HG03457 (cell line): ENCODE results near the gene PHACTR1.
"Not testable (repeated sequence)": the region's sequence is repeated elsewhere in the genome, so short reads cannot be mapped to it uniquely, and the experiment has no call there.

Experiments used
- ATAC-seq: cut with Tn5 transposase; IDR thresholded peaks from one replicate; pipeline ENCODE4 v1.9.1; 2021; ENCODE audit warnings: moderate number of reproducible peaks; ENCODE audit not compliant: unreplicated experiment

The PHACTR1 gene

DNA sequence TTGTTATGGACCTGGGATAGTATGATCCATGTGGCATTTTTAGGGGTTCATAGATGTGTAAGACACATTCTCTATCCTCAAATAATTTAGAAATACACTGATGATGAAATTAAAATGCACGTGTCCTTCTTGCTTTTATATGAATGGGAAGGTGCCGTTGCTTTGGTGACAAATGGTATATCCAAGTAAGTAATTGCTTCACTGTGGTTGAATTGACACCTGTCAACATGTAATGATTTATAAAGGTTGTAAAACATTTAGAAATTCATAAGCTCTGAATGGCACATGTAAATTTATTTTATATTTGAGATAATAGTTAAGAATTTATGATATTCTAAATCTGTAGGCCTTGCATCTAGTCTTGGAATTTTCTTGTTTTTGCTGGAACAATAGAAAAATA, 227.0 kb downstream of the PHACTR1 start:
- ATAC-seq: no peak

DNA sequence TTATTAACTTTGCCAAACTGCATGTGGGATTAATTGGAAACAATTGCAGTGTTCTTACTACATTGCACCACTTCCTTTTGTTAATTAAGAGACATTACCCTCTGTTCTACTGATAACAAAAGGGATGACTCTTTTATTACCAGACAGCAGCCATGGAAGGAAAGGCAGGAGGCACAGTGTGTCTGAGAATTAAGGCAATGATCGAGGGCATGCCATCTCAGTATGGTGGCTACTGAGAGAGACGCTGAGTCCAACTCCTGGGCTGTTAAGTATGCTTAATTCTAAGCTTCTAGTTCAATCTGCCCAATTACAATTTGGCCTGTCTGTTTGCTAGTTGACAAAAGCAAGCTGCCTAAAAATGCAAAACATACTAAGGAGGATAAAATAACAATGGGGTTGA, 227.4 kb downstream of the PHACTR1 start:
- ATAC-seq: no peak

DNA sequence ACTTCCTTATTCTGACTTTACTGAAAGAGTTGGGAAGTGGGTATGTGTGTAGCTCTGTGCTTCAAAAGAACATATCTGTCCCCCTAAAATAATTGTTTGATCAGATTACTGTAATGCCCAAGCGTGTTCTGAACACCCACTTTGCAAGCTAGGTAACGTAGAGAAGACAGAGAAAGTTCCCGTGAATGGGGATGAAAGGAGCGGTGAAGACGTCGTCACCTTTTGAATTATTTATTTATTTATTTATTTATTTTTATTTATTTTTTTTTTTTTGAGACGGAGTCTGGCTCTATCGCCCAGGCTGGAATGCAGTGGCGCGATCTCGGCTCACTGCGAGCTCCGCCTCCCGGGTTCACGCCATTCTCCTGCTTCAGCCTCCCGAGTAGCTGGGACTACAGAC, 228.0 kb downstream of the PHACTR1 start:
- not testable (repeated sequence) for ATAC-seq

DNA sequence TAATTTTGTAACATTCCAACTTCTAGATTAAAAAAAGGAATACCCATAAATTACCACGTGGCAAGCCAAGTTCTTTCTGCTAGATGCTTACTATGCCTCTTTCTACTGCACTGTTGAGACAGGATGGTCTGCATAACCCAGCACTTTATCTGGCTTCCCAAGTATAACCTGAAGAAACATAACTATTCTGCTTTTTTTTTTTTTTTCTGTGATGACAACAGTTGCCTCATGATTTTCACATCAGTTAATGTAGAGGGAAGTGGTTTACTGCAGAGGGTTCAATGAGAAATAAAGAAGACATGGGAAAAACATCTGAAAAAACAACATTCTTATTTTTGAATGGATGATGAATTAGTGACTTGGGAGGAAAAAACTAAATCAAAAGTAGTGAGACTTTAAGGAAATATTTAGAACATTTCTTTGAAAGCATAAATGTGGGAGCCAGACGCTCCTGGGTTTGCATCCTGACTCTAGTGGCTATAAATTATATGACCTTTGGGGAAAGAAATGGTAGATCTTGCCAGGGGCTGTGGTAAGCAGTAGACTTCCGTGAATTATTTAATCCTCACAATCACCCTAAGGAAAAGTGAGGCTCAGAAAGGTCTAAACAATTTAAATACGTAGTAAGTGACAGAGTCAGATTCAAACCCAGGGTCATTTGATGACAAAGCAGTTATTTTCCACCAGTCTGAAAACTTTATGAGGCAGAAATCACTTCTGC, 230.7 kb downstream of the PHACTR1 start:
- ATAC-seq: no peak

GRCh38 chr6:12947967-12948366, 231.4 kb downstream of the PHACTR1 start:
- no peak for ATAC-seq

- no peak for ATAC-seq
Observed at GRCh38 chr6:12950976-12951375, 234.4 kb downstream of the PHACTR1 start.

GRCh38 chr6:12951415-12951814, 234.8 kb downstream of the PHACTR1 start:
- ATAC-seq: no peak

DNA sequence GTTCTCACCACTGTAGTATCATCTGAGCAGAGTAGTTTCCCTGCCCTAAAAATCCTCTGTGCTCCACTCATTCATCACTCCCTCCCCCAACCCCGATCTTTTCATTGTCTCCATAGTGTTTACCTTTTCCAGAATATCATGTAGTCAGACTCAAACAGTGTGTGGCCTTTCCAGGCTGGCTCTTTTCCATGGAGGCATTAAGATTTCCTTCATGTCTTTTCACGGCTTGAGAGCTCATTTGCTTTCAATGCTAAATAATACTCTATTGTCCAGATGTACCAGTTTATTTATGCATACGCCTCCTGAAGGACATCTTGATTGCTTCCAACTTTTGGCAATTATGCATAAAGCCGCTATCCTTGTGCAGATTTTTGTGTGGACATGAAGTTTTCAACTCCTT, 235.8 kb downstream of the PHACTR1 start:
- ATAC-seq: no peak

GRCh38 chr6:12955956-12956355, 239.4 kb downstream of the PHACTR1 start:
- no peak for ATAC-seq

GRCh38 chr6:12956991-12957320, 240.4 kb downstream of the PHACTR1 start:
- no peak for ATAC-seq

- no peak for ATAC-seq
Observed at GRCh38 chr6:12957321-12958051, 240.9 kb downstream of the PHACTR1 start.

- no peak for ATAC-seq
Observed at GRCh38 chr6:12958052-12958706, 241.6 kb downstream of the PHACTR1 start.

GRCh38 chr6:12961761-12962160, 245.2 kb downstream of the PHACTR1 start:
- no peak for ATAC-seq

DNA sequence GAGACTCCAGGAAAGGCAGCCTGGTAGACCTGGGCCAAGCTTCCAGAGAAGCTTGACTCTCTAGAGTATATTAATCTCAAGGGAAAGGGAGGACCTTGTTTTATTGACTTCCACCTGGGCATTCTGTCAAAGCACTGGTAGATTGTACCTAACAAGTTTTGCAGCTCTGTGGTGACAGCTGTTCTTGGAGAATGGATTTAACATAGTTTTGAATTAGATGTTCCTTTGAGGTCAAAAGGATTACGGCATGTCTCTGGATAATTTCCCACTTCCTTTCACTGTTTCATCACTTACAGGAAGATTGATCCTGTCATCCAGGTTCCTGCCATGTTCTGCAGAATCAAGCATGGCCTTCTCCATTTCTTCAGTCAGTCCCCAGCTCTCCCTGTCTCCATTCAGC, 246.0 kb downstream of the PHACTR1 start:
- no peak for ATAC-seq

DNA sequence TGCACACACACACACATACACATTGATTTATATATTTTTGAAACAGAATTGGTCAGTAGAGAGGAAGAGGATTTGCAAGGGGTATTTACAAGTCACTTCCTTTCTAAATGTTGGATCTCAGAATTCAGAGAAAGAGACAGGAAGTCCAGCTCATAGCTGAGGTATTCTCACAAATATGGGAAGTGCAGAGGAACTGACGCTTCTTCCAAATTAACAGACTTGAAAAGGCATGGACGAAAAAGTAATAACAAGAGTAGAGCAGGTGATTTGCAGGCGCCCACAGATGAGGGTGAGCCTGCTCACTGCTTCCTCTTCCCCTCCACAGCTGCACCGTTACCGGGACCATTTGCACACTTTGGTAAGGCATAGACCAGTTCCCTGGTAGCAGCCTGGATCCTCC, 246.4 kb downstream of the PHACTR1 start:
- ATAC-seq: no peak

DNA sequence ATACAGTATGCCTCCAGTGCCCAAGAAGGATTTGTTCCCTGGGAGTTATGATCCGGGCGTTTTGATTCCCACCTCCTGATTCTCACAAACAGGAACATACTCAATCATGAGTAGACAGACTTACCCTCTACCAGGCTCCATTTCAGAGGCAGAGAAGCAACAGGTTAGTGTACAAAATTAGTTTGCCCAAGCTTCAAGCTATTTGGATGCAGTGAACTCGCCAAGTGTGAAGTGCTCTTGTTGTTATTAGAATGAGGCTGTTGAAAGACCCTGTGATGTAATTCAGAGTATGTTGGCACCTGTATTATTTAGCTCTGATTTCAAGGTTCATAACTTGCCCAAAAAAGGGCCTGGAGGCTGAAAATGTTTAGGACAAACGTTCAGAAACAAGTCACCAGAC, 247.0 kb downstream of the PHACTR1 start:
- no peak for ATAC-seq

GRCh38 chr6:12967686-12968085, 251.1 kb downstream of the PHACTR1 start:
- no peak for ATAC-seq

DNA sequence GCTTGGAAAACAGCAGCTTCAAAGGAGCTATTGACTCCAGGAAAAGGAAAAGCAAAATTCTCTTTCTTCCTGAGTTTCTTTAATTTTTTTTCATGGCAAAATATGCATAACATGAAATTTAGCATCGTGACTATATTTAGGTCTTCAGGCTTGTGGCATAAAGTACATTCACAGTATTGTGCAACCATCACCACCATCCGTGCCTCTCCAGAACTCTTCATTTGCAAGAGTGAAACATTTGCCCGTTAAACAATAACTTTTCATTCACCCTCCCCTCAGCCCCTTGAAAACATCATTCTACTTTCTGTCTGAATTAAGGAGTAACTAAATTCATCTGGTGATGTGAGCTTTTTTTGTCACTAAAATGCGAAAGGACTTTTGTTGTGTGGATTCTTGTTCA, 251.7 kb downstream of the PHACTR1 start:
- no peak for ATAC-seq

DNA sequence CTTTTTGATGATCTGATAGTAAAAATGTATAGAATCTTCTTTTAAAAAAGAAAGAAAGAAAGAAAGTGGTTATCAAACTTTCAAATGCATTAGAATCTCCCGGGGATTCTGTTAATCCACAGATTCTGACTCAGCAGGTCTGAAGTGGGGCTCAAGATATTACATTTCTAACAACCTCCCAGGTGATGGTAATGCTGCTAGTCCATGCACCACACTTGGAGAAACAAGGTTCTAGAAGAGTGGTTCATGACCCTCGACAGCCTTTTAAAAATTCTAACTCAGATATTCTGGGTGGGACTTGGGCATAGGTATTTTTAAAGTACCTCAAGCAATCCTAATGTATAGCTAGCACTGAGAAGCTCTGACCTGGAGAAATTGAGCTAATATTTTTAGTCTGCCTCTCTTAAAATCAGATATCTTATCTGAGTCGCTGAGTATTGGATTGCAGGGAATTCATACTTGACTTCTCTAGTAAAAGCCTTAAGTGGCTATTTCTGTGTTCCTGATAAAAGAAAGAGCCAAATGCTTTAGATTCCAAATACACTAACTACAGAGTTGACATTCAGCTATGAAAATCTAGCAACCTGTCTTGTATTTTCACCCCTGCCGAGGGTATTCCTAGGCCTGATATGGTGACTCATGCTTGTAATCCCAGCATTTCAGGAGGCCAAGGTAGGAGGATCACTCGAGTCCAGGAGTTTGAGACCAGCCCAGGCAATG, 252.4 kb downstream of the PHACTR1 start:
- ATAC-seq: no peak

- no peak for ATAC-seq
Observed at GRCh38 chr6:12969966-12970365, 253.4 kb downstream of the PHACTR1 start.

- no peak for ATAC-seq
Observed at GRCh38 chr6:12973386-12973785, 256.8 kb downstream of the PHACTR1 start.

- ATAC-seq: no peak
Observed at GRCh38 chr6:12974551-12974950, 258.0 kb downstream of the PHACTR1 start.
